PC-3 (cell line): ENCODE results near the gene ARFGAP3. TPM values are rescaled to one million over a fixed set of nuclear protein-coding genes. Genes with fewer than 3 reads are reported as not detected.
"Not testable (repeated sequence)": the region's sequence is repeated elsewhere in the genome, so short reads cannot be mapped to it uniquely, and the experiment has no call there.

Experiments
- ATAC-seq: fragments of 200-7000 bp; cut with Tn5 transposase; 2 replicates; pipeline ENCODE4 v1.9.1; 2020; ENCODE audit warnings: mild to moderate bottlenecking, moderate library complexity
- BruUV-seq: library from RNA; stranded (reverse); fragments of 400-500 nt; replicated peaks from 2 replicates; lab custom pipeline; 2021; lab: Mats Ljungman, UMichigan
- CTCF ChIA-PET: fragments of 300-600 bp; sonication (Branson Sonifier 250); formaldehyde crosslinking; loops from one replicate; lab custom pipeline; 2022; ENCODE audit warnings: antibody characterized with exemption; lab: Charles Lee
- POLR2A ChIA-PET: fragments of 300-600 bp; sonication (Branson Sonifier 250); formaldehyde crosslinking; loops from one replicate; lab custom pipeline; 2022; ENCODE audit warnings: antibody characterized with exemption; ENCODE audit not compliant: unreplicated experiment; lab: Charles Lee
- DNase-seq: peaks from one replicate; pipeline ENCODE4 v3.0.0-alpha.2; 2015
- H2AFZ ChIP-seq: fragments of 300-600 bp; sonication (generic); 2 replicates; pipeline ENCODE4 v1.6.0; 2016; ENCODE audit warnings: antibody characterized with exemption, low read length
- H3F3A ChIP-seq: fragments of 300-600 bp; sonication (generic); one replicate; pipeline ENCODE4 v1.6.0; 2017; ENCODE audit warnings: antibody characterized with exemption, low read length, control low read depth, mild to moderate bottlenecking; ENCODE audit not compliant: unreplicated experiment
- H3K27ac ChIP-seq: fragments of 300-600 bp; sonication (generic); 2 replicates; pipeline ENCODE4 v1.5.1; 2016; ENCODE audit warnings: mild to moderate bottlenecking, low read length
- H3K27me3 ChIP-seq: fragments of 300-600 bp; sonication (generic); 2 replicates; pipeline ENCODE4 v1.6.1; 2016; ENCODE audit warnings: low read length, mixed read lengths
- H3K36me3 ChIP-seq: fragments of 300-600 bp; sonication (generic); 2 replicates; pipeline ENCODE4 v1.6.1; 2016; ENCODE audit warnings: low read depth, mixed run types, low read length, mixed read lengths
- H3K4me1 ChIP-seq: fragments of 300-600 bp; sonication (generic); 2 replicates; pipeline ENCODE4 v1.5.1; 2016; ENCODE audit warnings: low read length; ENCODE audit not compliant: insufficient read depth
- H3K4me2 ChIP-seq: fragments of 300-600 bp; sonication (generic); 2 replicates; pipeline ENCODE4 v1.6.0; 2016; ENCODE audit warnings: low read length
- H3K4me3 ChIP-seq: fragments of 300-600 bp; sonication (generic); 2 replicates; pipeline ENCODE4 v1.5.1; 2016; ENCODE audit warnings: mild to moderate bottlenecking, low read length, mixed read lengths
- H3K79me2 ChIP-seq: fragments of 300-600 bp; sonication (generic); 2 replicates; pipeline ENCODE4 v1.6.1; 2017; ENCODE audit warnings: low read length, mixed read lengths
- H3K9ac ChIP-seq: fragments of 300-600 bp; sonication (generic); 2 replicates; pipeline ENCODE4 v1.6.0; 2016; ENCODE audit warnings: mild to moderate bottlenecking, low read length
- H3K9me2 ChIP-seq: fragments of 300-600 bp; sonication (generic); replicated peaks from 2 replicates; pipeline ENCODE4 v1.6.1; 2016; ENCODE audit warnings: mixed run types, low read length, mixed read lengths
- H3K9me3 ChIP-seq: fragments of 300-600 bp; sonication (generic); 2 replicates; pipeline ENCODE4 v1.6.1; 2016; ENCODE audit warnings: low read length, mixed read lengths
- H4K20me1 ChIP-seq: fragments of 300-600 bp; sonication (generic); 2 replicates; pipeline ENCODE4 v1.6.1; 2016; ENCODE audit warnings: low read length, mixed read lengths
- CTCF ChIP-seq: fragments of 300-600 bp; sonication (generic); conservative IDR thresholded peaks from 2 replicates; pipeline ENCODE4 v1.5.1; 2017; ENCODE audit warnings: antibody characterized with exemption, low read depth, mild to moderate bottlenecking, low read length
- EZH2 ChIP-seq: fragments of 300-600 bp; sonication (generic); IDR thresholded peaks from one replicate; pipeline ENCODE4 v1.6.1; 2017; ENCODE audit warnings: antibody characterized with exemption, mild to moderate bottlenecking, low read length; ENCODE audit not compliant: unreplicated experiment
- EZH2phosphoT487 ChIP-seq: fragments of 300-600 bp; sonication (generic); IDR thresholded peaks from 2 replicates; pipeline ENCODE4 v1.6.1; 2018; ENCODE audit warnings: mild to moderate bottlenecking, antibody characterized with exemption, low read length, borderline replicate concordance
- intact Hi-C: fragments of 100-400 bp; cut with micrococcal nuclease; formaldehyde crosslinking; loops from 2 replicates; pipeline ENCODE4 v1.9.0; 2023
- total RNA-seq: library from RNA; depleted of rRNA; stranded (reverse); fragments of >200 nt; gene quantifications from 2 replicates; pipeline ENCODE4 v1.2.3, GENCODE V29; 2014

Gene ARFGAP3
- total RNA-seq, 1 experiment from 2014 or later = 19.2 TPM

GRCh38 chr22:42754658-42755057 lies 102.4 kb downstream of the ARFGAP3 start:
- no peak for TF ChIP-seq CTCF
- no peak for TF ChIP-seq EZH2
- TF ChIP-seq EZH2phosphoT487 = no peak
- ChIA-PET CTCF (interaction anchor here (0.7 kb wide), 1 partner anchor 340 kb away, joined by 3 read pairs; no protein-coding TSS in a partner anchor), POLR2A (no interaction called here)
- Histone ChIP-seq H3K4me2 (no peak overlapping the region), H3F3A (no peaks in the 10 kb centered on the region), H3K4me3 (no peak overlapping the region), H3K27me3 (no peaks in the 10 kb centered on the region), H3K9me2 (no peaks in the 10 kb centered on the region), H3K9ac (no peak overlapping the region), H3K79me2 (no peaks in the 10 kb centered on the region), H3K27ac (no peak overlapping the region), H3K36me3 (no peaks in the 10 kb centered on the region), H3K4me1 (no peaks in the 10 kb centered on the region; the same call in 1 of the 2 replicates), H3K9me3 (no peaks in the 10 kb centered on the region), H4K20me1 (no peaks in the 10 kb centered on the region), H2AFZ (no peak overlapping the region)
- no TSS peak for BruUV-seq
- ATAC-seq = peak; percentile 45; the same call in 1 of the 2 replicates
- peak; percentile 23 for DNase-seq
- intact Hi-C loops = no loop called here

GRCh38 chr22:42752912-42753311 lies 104.2 kb downstream of the ARFGAP3 start:
- Histone ChIP-seq H4K20me1 (no peaks in the 10 kb centered on the region), H2AFZ (no peak overlapping the region), H3K4me3 (no peak overlapping the region), H3F3A (no peaks in the 10 kb centered on the region), H3K27me3 (no peaks in the 10 kb centered on the region), H3K4me2 (no peak overlapping the region), H3K4me1 (no peaks in the 10 kb centered on the region; the same call in 1 of the 2 replicates), H3K36me3 (no peaks in the 10 kb centered on the region), H3K9me3 (no peaks in the 10 kb centered on the region), H3K27ac (no peak overlapping the region), H3K79me2 (no peaks in the 10 kb centered on the region), H3K9ac (no peak overlapping the region), H3K9me2 (no peaks in the 10 kb centered on the region)
- BruUV-seq = no TSS peak
- DNase-seq (no peak), ATAC-seq (no peak)
- POLR2A ChIA-PET = no interaction called here
- intact Hi-C loops = no loop called here
- CTCF ChIA-PET = no interaction called here
- TF ChIP-seq EZH2 = no peak
- TF ChIP-seq EZH2phosphoT487 = no peak
- no peak for TF ChIP-seq CTCF

- Histone ChIP-seq H3K4me3 (no peak overlapping the region), H3K27me3 (no peaks in the 10 kb centered on the region), H4K20me1 (no peaks in the 10 kb centered on the region), H3K27ac (no peak overlapping the region), H2AFZ (no peak overlapping the region), H3K4me1 (no peaks in the 10 kb centered on the region; the same call in 1 of the 2 replicates), H3K4me2 (no peak overlapping the region), H3K79me2 (no peaks in the 10 kb centered on the region), H3K9me2 (no peaks in the 10 kb centered on the region), H3F3A (no peaks in the 10 kb centered on the region), H3K36me3 (no peaks in the 10 kb centered on the region), H3K9me3 (no peaks in the 10 kb centered on the region), H3K9ac (no peak overlapping the region)
- DNase-seq (no peak), ATAC-seq (no peak)
- BruUV-seq = no TSS peak
- TF ChIP-seq EZH2phosphoT487 (no peak), CTCF (no peak), EZH2 (no peak)
- CTCF ChIA-PET = no interaction called here
- POLR2A ChIA-PET = interaction anchor here (0.6 kb wide), 1 partner anchor 169 kb away, joined by 12 read pairs; no protein-coding TSS in a partner anchor
- intact Hi-C loops = no loop called here
Observed at GRCh38 chr22:42752230-42752746, 104.8 kb downstream of the ARFGAP3 start.

- H4K20me1 ChIP-seq, H3K9me2 ChIP-seq, H2AFZ ChIP-seq, H3K9me3 ChIP-seq, H3K9ac ChIP-seq, DNase-seq, H3K79me2 ChIP-seq, H3K4me1 ChIP-seq, H3K27ac ChIP-seq, BruUV-seq, POLR2A ChIA-PET, H3K4me2 ChIP-seq, intact Hi-C loops, H3K36me3 ChIP-seq, H3F3A ChIP-seq, ATAC-seq, CTCF ChIA-PET, H3K4me3 ChIP-seq, H3K27me3 ChIP-seq: not testable (repeated sequence)
Observed at GRCh38 chr22:42750421-42750820, 106.7 kb downstream of the ARFGAP3 start.
